IMR-90 (cell line): ENCODE results near the gene LAMA5. TPM values are rescaled to one million over a fixed set of nuclear protein-coding genes. Genes with fewer than 3 reads are reported as not detected.

Experiments
- ATAC-seq: fragments of 200-7000 bp; cut with Tn5 transposase; 2 replicates; pipeline ENCODE4 v1.9.1; 2020; ENCODE audit warnings: low read depth, mild to moderate bottlenecking, moderate library complexity
- BruUV-seq: library from RNA; stranded (reverse); fragments of 400-500 nt; replicated peaks from 2 replicates; lab custom pipeline; 2021; lab: Mats Ljungman, UMichigan
- CTCF ChIA-PET: fragments of 300-600 bp; formaldehyde crosslinking; extraction: SDS; loops from one replicate; lab custom pipeline; 2021; ENCODE audit warnings: antibody characterized with exemption; lab: Yijun Ruan, JAX
- POLR2A ChIA-PET: fragments of 300-600 bp; sonication (Branson Sonifier 250); formaldehyde crosslinking; loops from one replicate; lab custom pipeline; 2022; ENCODE audit warnings: antibody characterized with exemption; ENCODE audit not compliant: unreplicated experiment; lab: Charles Lee
- DNase-seq: peaks from one replicate; pipeline ENCODE4 v3.0.0; 2013
- H2AFZ ChIP-seq: replicated peaks from 2 replicates; pipeline ENCODE3; 2013; ENCODE audit warnings: low read length, mild to moderate bottlenecking; ENCODE audit not compliant: poor library complexity
- H2AK5ac ChIP-seq: 2 replicates; pipeline ENCODE4 v1.6.1; 2013; ENCODE audit warnings: low read depth, low read length, inconsistent platforms
- H2AK9ac ChIP-seq: replicated peaks from 2 replicates; pipeline ENCODE3; 2013; ENCODE audit warnings: mild to moderate bottlenecking, low read depth, low read length, moderate library complexity; ENCODE audit not compliant: poor library complexity
- H2BK120ac ChIP-seq: 2 replicates; pipeline ENCODE4 v1.6.1; 2013; ENCODE audit warnings: low read depth, low read length, inconsistent platforms
- H2BK15ac ChIP-seq: 3 replicates; pipeline ENCODE4 v1.6.1; 2013; ENCODE audit warnings: low read depth, low read length, inconsistent platforms
- H2BK20ac ChIP-seq: 2 replicates; pipeline ENCODE4 v1.6.1; 2013; ENCODE audit warnings: low read depth, mild to moderate bottlenecking, inconsistent platforms, low read length, moderate library complexity
- H2BK5ac ChIP-seq: 2 replicates; pipeline ENCODE4 v1.6.1; 2013; ENCODE audit warnings: mild to moderate bottlenecking, low read depth, low read length, inconsistent platforms; ENCODE audit not compliant: poor library complexity, severe bottlenecking
- H3K14ac ChIP-seq: replicated peaks from 2 replicates; pipeline ENCODE4 v1.6.1; 2013; ENCODE audit warnings: low read depth, low read length, inconsistent platforms
- H3K18ac ChIP-seq: 2 replicates; pipeline ENCODE4 v1.6.1; 2013; ENCODE audit warnings: low read depth, low read length, control low read depth
- H3K23ac ChIP-seq: 2 replicates; pipeline ENCODE4 v1.6.1; 2013; ENCODE audit warnings: low read depth, low read length, inconsistent platforms
- H3K27ac ChIP-seq: 2 replicates; pipeline ENCODE4 v1.5.1; 2013; ENCODE audit warnings: mild to moderate bottlenecking, control low read depth, low read length; ENCODE audit not compliant: insufficient read depth
- H3K27me3 ChIP-seq: 2 replicates; pipeline ENCODE4 v1.6.1; 2013; ENCODE audit warnings: low read length; ENCODE audit not compliant: control insufficient read depth, insufficient read depth
- H3K36me3 ChIP-seq: 2 replicates; pipeline ENCODE4 v1.6.1; 2013; ENCODE audit warnings: low read length, mixed read lengths; ENCODE audit not compliant: control insufficient read depth, insufficient read depth
- H3K4ac ChIP-seq: 2 replicates; pipeline ENCODE4 v1.6.1; 2013; ENCODE audit warnings: low read depth, low read length, inconsistent platforms
- H3K4me1 ChIP-seq: 2 replicates; pipeline ENCODE4 v1.6.1; 2013; ENCODE audit warnings: low read length, mixed read lengths; ENCODE audit not compliant: control insufficient read depth, insufficient read depth
- H3K4me2 ChIP-seq: 2 replicates; pipeline ENCODE4 v1.6.1; 2013; ENCODE audit warnings: low read depth, mild to moderate bottlenecking, control low read depth, low read length, moderate library complexity
- H3K4me3 ChIP-seq: 2 replicates; pipeline ENCODE4 v1.5.1; 2013; ENCODE audit warnings: low read depth, mild to moderate bottlenecking, control low read depth, low read length, moderate library complexity; ENCODE audit not compliant: insufficient read depth
- H3K56ac ChIP-seq: 2 replicates; pipeline ENCODE4 v1.6.1; 2013; ENCODE audit warnings: low read length, inconsistent platforms; ENCODE audit not compliant: insufficient read depth; ENCODE audit errors: extremely low read depth
- H3K79me1 ChIP-seq, 2 experiments: 2 replicates each; pipeline ENCODE4 v1.6.1; 2013; ENCODE audit warnings: low read length in 2 of 2, inconsistent platforms in 1 of 2, low read depth in 1 of 2
- H3K9ac ChIP-seq: 2 replicates; pipeline ENCODE4 v1.6.1; 2013; ENCODE audit warnings: low read depth, low read length, control low read depth
- H3K9me1 ChIP-seq: 2 replicates; pipeline ENCODE4 v1.6.1; 2013; ENCODE audit warnings: low read length, inconsistent platforms; ENCODE audit not compliant: insufficient read depth
- H3K9me3 ChIP-seq: 2 replicates; pipeline ENCODE4 v1.6.1; 2013; ENCODE audit warnings: low read length; ENCODE audit not compliant: control insufficient read depth, insufficient read depth
- H4K20me1 ChIP-seq: 2 replicates; pipeline ENCODE4 v1.6.1; 2013; ENCODE audit warnings: low read length, inconsistent platforms; ENCODE audit not compliant: insufficient read depth
- H4K5ac ChIP-seq: 2 replicates; pipeline ENCODE4 v1.6.1; 2013; ENCODE audit warnings: mild to moderate bottlenecking, low read depth, low read length, control low read depth
- H4K8ac ChIP-seq, 2 experiments: 2 replicates each; pipeline ENCODE4 v1.6.1; 2013; ENCODE audit warnings: low read depth in 2 of 2, low read length in 2 of 2, control low read depth in 1 of 2, inconsistent platforms in 1 of 2
- H4K91ac ChIP-seq: 2 replicates; pipeline ENCODE4 v1.6.1; 2013; ENCODE audit warnings: low read depth, low read length, inconsistent platforms; ENCODE audit not compliant: insufficient read depth
- BHLHE40 ChIP-seq: fragments of 150-350 bp; IDR thresholded peaks from 2 replicates; pipeline ENCODE4 v1.6.1; 2016; ENCODE audit warnings: mild to moderate bottlenecking, low read depth, low read length
- FOS ChIP-seq: fragments of 150-350 bp; IDR thresholded peaks from 2 replicates; pipeline ENCODE4 v1.6.1; 2016; ENCODE audit warnings: low read depth, low read length
- MAZ ChIP-seq: IDR thresholded peaks from 2 replicates; pipeline ENCODE4 v1.6.1; 2012; ENCODE audit warnings: low read depth, mild to moderate bottlenecking, low read length, improper control_type of control experiment, moderate library complexity, borderline replicate concordance
- WGBS, 2 experiments: methylation state at CpG; one replicate each; pipeline versions ENCODE4 v1.1.5 to v1.1.7; 2013; ENCODE audit warnings: missing lambda C conversion rate in 2 of 2; ENCODE audit not compliant: insufficient read length in 1 of 2; ENCODE audit errors: extremely low coverage in 2 of 2; 5-methylcytosine and 5-hydroxymethylcytosine counted together
- dilution Hi-C: fragments of 300-500 bp; cut with HindIII; formaldehyde crosslinking; loops from one replicate; pipeline ENCODE4 v1.14.3; 2018; ENCODE audit warnings: low sequenced_read_pairs; ENCODE audit not compliant: unreplicated experiment
- in situ Hi-C: fragments of 300-500 bp; cut with MboI; formaldehyde crosslinking; loops from 3 replicates; pipeline ENCODE4 v1.14.3; 2019; ENCODE audit warnings: low sequenced_read_pairs, inconsistent platforms, mixed read lengths
- intact Hi-C: fragments of 100-400 bp; cut with micrococcal nuclease; formaldehyde crosslinking; loops from 2 replicates; pipeline ENCODE4 v1.10.0; 2022
- polyA plus RNA-seq, 3 experiments: library from polyadenylated mRNA; depleted of rRNA; stranded (reverse); fragments of >200 nt; gene quantifications; 2 replicates each; pipeline ENCODE4 v1.2.3, GENCODE V29; 2012; ENCODE audit warnings: low replicate concordance in 1 of 3
- total RNA-seq: library from RNA; depleted of rRNA; stranded (reverse); fragments of >200 nt; gene quantifications from 2 replicates; pipeline ENCODE4 v1.2.3, GENCODE V29; 2012

The LAMA5 gene
- total and polyA plus RNA-seq, 2 of the 4 experiments (the other 2 are of a cell fraction) = 0.90 to 7.3 TPM

DNA sequence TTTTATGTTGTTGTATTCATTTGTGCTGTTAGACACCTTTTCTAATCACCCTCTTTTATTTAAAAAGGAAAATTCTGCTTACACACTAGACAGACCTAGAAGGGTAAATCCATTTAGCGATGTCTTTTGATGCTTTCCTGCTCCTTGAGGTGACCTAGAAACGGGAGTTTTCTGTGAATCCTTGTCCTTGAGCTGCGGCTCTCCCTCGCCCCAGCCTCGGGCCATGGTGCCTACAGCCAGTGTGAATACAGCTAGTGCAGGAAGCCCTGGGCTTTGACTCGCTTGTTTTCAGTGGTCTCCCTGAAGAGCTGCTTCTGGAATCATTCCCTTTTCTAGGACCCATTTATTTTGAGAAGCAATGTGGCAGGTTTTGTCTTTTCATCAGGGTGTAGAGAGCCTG is 82.0 kb downstream of the LAMA5 start:
- no peak for ATAC-seq
- no peak overlapping the region for H3K4me2 ChIP-seq
- no peak overlapping the region for H3K23ac ChIP-seq
- H4K20me1 ChIP-seq = no peaks in the 10 kb centered on the region; the same call in none of the 2 replicates
- no peak overlapping the region for H4K5ac ChIP-seq
- H2AK9ac ChIP-seq = no peak overlapping the region
- no peak overlapping the region for H4K8ac ChIP-seq
- no peak overlapping the region for H3K18ac ChIP-seq
- no peak overlapping the region for H2BK5ac ChIP-seq
- intact Hi-C loops = no loop called here
- POLR2A ChIA-PET = no interaction called here
- peaks cover 63% of the 10 kb centered on the region for H3K36me3 ChIP-seq
- H3K56ac ChIP-seq = no peak overlapping the region
- no peaks in the 10 kb centered on the region for H3K4me1 ChIP-seq
- no CpG with 5 or more reads among the region's 6 CpGs for WGBS, 2 experiments
- H3K79me1 ChIP-seq = no peaks in the 10 kb centered on the region; a peak in 1 of 4 replicates
- H2BK20ac ChIP-seq = no peak overlapping the region
- no TSS peak for BruUV-seq
- dilution Hi-C loops = loop anchor here (25.0 kb wide), 1 partner anchor 102 kb away; the partner anchor contains the start of gene RPS21
- H3K9me3 ChIP-seq = no peaks in the 10 kb centered on the region
- H3K27ac ChIP-seq = no peak overlapping the region
- H3K4me3 ChIP-seq = no peak overlapping the region
- no peak overlapping the region for H2AK5ac ChIP-seq
- no peak overlapping the region for H4K91ac ChIP-seq
- no peak overlapping the region for H3K14ac ChIP-seq
- H3K4ac ChIP-seq = no peak overlapping the region
- CTCF ChIA-PET = no interaction called here
- H2AFZ ChIP-seq = no peak overlapping the region
- no peak for DNase-seq
- H2BK15ac ChIP-seq = no peak overlapping the region
- in situ Hi-C loops = loop anchor here (25.0 kb wide), 1 partner anchor 327 kb away; no protein-coding TSS in a partner anchor
- no peaks in the 10 kb centered on the region; the same call in 1 of the 2 replicates for H3K9me1 ChIP-seq
- no peak overlapping the region for H3K9ac ChIP-seq
- no peak overlapping the region for H2BK120ac ChIP-seq
- H3K27me3 ChIP-seq = no peaks in the 10 kb centered on the region
- TF ChIP-seq MAZ (no peak), FOS (no peak), BHLHE40 (no peak)
